ENCODE measurements around the gene ITPRIPL2. TPM values are rescaled to one million over a fixed set of nuclear protein-coding genes. Genes with fewer than 3 reads are reported as not detected.

Gene ITPRIPL2
- polyA plus RNA-seq, 6 donors from 2014 or later, result 0.27 to 0.95 (median 0.58) TPM; not detected in 1

- Mint-ChIP-seq H3K9me3 (peaks cover 0 to 14% (median 7%) of the 10 kb centered on the region in 7 donors), H3K4me3 (no peak overlapping the region), H3K4me1 (no peaks in the 10 kb centered on the region), H3K36me3 (no peaks in the 10 kb centered on the region), H3K27me3 (peaks cover 16 to 28% (median 27%) of the 10 kb centered on the region in 3 donors), H3K27ac (no peak overlapping the region)
- DNase-seq (no peak), ATAC-seq (ENCODE audit: low read depth in 2 of 2) (no peak)
Measured at GRCh38 chr16:19147126-19147525, 33.4 kb downstream of the ITPRIPL2 start.

DNA sequence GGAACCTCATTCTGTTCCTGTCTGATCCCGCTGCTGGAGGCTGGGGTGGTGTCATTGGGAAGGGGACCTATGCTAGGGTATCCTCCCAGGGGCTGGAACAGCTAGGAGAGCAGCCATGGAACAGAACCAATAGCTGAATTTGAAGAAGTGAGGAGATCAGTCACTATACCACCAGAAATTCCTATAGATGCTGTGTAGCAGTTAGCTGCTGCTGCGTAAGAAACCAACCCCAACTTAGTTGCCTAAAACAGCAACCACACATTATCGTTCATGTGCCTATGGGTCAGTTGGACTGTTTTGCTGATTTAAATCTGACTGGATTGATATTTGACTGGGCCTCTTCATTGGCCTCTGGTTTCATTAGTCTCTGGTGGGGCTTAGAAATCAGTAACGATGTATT lies 33.9 kb downstream of the ITPRIPL2 start:
- H3K4me3 Mint-ChIP-seq, result no peak overlapping the region
- H3K27ac Mint-ChIP-seq, result no peak overlapping the region
- no peaks in the 10 kb centered on the region for H3K36me3 Mint-ChIP-seq
- H3K27me3 Mint-ChIP-seq, result peaks cover 16 to 28% (median 24%) of the 10 kb centered on the region in 3 donors
- no peaks in the 10 kb centered on the region for H3K4me1 Mint-ChIP-seq
- H3K9me3 Mint-ChIP-seq, result peaks cover 0 to 14% (median 7%) of the 10 kb centered on the region in 7 donors
- DNase-seq (no peak), ATAC-seq (ENCODE audit: low read depth in 2 of 2) (no peak)

DNA sequence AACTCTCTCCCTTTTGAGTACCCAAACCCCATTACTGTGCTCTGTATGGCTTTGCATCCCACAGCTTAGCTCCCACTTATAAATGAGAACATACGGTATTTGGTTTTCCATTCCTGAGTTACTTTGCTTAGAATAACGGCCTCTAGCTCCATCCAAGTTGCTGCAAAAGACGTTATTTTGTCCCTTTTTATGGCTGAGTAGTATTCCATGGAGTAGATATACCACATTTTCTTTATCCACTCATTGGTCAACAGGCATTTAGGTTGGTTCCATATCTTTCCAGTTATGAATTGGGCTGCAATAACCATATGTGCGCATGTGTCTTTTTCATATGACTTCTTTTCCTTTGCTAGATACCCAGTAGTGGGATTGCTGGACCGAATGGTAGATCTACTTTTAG lies 34.4 kb downstream of the ITPRIPL2 start:
- no peak overlapping the region for H3K4me3 Mint-ChIP-seq
- peaks cover 16 to 30% (median 26%) of the 10 kb centered on the region in 3 donors for H3K27me3 Mint-ChIP-seq
- DNase-seq, result no peak
- no peaks in the 10 kb centered on the region for H3K36me3 Mint-ChIP-seq
- H3K9me3 Mint-ChIP-seq, result peaks cover 0 to 14% (median 8%) of the 10 kb centered on the region in 7 donors
- H3K27ac Mint-ChIP-seq, result no peak overlapping the region
- ATAC-seq (ENCODE audit: low read depth in 2 of 2), result no peak
- H3K4me1 Mint-ChIP-seq, result no peaks in the 10 kb centered on the region

DNA sequence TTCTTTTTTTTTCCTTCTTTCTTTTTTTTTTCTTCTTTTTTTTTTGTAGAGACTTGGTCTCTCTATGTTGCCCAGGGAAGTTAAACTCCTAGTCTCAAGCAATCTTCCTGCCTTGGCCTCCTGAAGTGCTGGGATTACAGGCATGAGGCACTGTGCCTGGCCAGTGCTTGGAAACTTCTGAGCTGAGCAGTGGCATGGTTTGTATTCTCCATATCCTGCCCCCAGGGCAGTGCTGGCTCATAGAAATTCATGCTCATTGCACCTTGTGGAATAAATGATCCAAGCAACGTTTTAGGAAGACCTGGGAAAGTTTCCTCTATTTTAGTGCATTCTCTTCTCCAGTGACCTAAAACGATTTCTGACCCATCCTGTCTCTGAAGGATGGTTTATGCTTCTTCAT lies 37.5 kb downstream of the ITPRIPL2 start:
- Mint-ChIP-seq H3K36me3 (peaks cover 0 to 5% of the 10 kb centered on the region in 2 donors), H3K27ac (no peak overlapping the region), H3K4me1 (no peaks in the 10 kb centered on the region), H3K9me3 (peaks cover 3 to 24% (median 14%) of the 10 kb centered on the region in 7 donors), H3K27me3 (peaks cover 21 to 24% (median 22%) of the 10 kb centered on the region in 3 donors), H3K4me3 (no peak overlapping the region)
- DNase-seq (no peak), ATAC-seq (ENCODE audit: low read depth in 2 of 2) (no peak)

DNA sequence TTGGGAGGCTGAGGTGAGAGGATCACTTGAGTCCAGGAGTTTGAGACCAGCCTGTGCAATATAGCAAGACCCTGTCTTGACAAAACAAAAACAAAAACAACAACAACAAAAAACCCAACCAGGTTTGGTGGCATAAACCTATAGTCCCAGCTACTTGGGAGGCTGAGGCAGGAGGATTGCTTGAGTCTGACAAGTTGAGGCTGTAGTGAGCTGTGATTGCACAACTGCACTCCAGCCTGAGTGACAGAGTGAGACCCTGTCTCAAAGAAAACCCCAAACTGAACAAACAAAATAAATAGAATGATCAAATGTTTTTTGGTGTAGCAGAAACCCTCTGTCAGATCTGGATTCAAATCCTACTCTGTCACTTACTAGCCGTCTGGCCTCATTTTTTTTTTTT lies 38.3 kb downstream of the ITPRIPL2 start:
- Mint-ChIP-seq H3K36me3 (peaks cover 0 to 9% of the 10 kb centered on the region in 2 donors), H3K4me1 (no peaks in the 10 kb centered on the region), H3K4me3 (no peak overlapping the region), H3K9me3 (peaks cover 7 to 29% (median 16%) of the 10 kb centered on the region in 7 donors), H3K27ac (no peak overlapping the region), H3K27me3 (peaks cover 22 to 26% (median 22%) of the 10 kb centered on the region in 3 donors)
- ATAC-seq (ENCODE audit: low read depth in 2 of 2) (no peak), DNase-seq (no peak)

DNA sequence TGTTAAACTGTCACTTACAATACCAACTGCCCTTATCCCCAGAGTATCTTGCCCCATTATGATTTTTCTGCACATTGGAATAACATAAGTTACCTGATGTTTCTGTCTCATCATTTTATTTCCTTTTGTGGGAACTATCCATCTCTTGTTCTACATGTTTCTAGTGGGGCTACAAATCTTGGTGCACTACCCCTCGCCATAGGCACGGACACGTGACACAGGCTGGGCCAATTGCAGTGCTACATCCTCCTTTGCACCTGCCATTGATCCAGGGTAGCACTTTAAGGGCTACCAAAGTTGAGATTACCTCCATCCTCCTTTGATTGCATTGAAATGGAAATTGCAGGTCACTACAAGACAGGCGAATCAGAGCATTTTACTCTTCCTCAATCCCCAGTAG lies 40.1 kb downstream of the ITPRIPL2 start:
- no peak for DNase-seq
- Mint-ChIP-seq H3K4me3 (no peak overlapping the region), H3K9me3 (peaks cover 4 to 15% (median 9%) of the 10 kb centered on the region in 7 donors), H3K4me1 (no peaks in the 10 kb centered on the region), H3K27ac (no peak overlapping the region), H3K36me3 (peaks cover 0 to 9% of the 10 kb centered on the region in 2 donors), H3K27me3 (peaks cover 17 to 22% (median 19%) of the 10 kb centered on the region in 3 donors)
- ATAC-seq (ENCODE audit: low read depth in 2 of 2), result no peak

- no peaks in the 10 kb centered on the region for H3K4me1 Mint-ChIP-seq
- H3K27me3 Mint-ChIP-seq, result peaks cover 6 to 12% (median 8%) of the 10 kb centered on the region in 3 donors
- H3K9me3 Mint-ChIP-seq, result peaks cover 3 to 9% (median 6%) of the 10 kb centered on the region in 7 donors
- H3K36me3 Mint-ChIP-seq, result peaks cover 5 to 7% of the 10 kb centered on the region in 2 donors
- DNase-seq, result no peak
- no peak for ATAC-seq (ENCODE audit: low read depth in 2 of 2)
- H3K27ac Mint-ChIP-seq, result no peak overlapping the region
- no peak overlapping the region for H3K4me3 Mint-ChIP-seq
Measured at GRCh38 chr16:19162085-19162484, 48.3 kb downstream of the ITPRIPL2 start.

DNA sequence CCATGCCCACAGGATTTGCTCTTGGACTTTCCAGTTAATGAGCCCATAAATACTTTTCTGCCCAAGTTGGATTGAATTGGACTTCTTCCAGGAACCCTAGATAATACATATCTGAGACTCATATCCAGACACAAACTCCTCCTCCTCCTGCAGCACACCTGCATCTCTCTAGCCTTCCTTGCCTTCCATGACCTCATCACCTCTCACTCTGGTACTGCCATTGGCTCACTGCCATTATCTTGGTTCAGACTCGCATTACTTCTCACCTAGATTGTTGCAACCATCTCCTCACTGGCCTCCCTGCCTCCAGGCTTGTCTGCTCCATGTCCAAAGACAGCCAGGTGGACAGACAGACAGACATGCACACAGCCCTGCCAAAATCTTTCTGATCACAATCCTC lies 49.5 kb downstream of the ITPRIPL2 start:
- no peak overlapping the region for H3K27ac Mint-ChIP-seq
- ATAC-seq (ENCODE audit: low read depth in 2 of 2), result no peak
- H3K4me3 Mint-ChIP-seq, result no peak overlapping the region
- DNase-seq, result no peak
- H3K4me1 Mint-ChIP-seq, result no peaks in the 10 kb centered on the region
- H3K27me3 Mint-ChIP-seq, result peaks cover 6 to 12% (median 8%) of the 10 kb centered on the region in 3 donors
- H3K9me3 Mint-ChIP-seq, result peaks cover 3 to 9% (median 6%) of the 10 kb centered on the region in 7 donors
- peaks cover 5 to 7% of the 10 kb centered on the region in 2 donors for H3K36me3 Mint-ChIP-seq

DNA sequence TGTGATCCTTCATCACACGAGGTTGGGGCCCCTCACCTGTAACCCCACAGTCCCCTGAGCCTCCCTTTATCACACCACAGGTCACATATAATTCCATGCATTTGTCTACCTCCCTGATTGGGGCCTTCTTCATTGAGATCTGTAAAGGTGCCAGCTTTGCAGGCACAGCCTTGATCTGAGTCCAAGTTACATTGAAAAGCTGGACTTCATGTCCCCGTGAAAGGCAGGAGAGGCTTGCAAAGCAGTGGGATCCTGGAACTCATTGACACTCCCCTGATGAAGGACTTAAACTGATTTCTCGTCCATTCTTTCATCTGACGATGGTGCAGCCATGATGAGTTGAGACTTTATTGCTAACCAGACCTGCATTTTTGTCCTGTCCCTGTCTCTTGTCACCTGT lies 50.5 kb downstream of the ITPRIPL2 start:
- DNase-seq, result no peak
- peak overlapping the region in 1 of 6 donors; percentile 10 for H3K27ac Mint-ChIP-seq
- H3K27me3 Mint-ChIP-seq, result peaks cover 7 to 8% (median 7%) of the 10 kb centered on the region in 3 donors
- H3K9me3 Mint-ChIP-seq, result peaks cover 3 to 9% (median 6%) of the 10 kb centered on the region in 7 donors
- peaks cover 5 to 7% of the 10 kb centered on the region in 2 donors for H3K36me3 Mint-ChIP-seq
- H3K4me1 Mint-ChIP-seq, result peaks cover 0 to 2% (median 0%) of the 10 kb centered on the region in 3 donors
- ATAC-seq (ENCODE audit: low read depth in 2 of 2), result no peak
- peak overlapping the region in 2 of 8 donors; percentile 3 to 31 for H3K4me3 Mint-ChIP-seq

- no peak overlapping the region for H3K27ac Mint-ChIP-seq
- H3K4me3 Mint-ChIP-seq, result peak overlapping the region in 2 of 8 donors; percentile 3 to 10
- H3K27me3 Mint-ChIP-seq, result peaks cover 6 to 12% (median 8%) of the 10 kb centered on the region in 3 donors
- no peak for DNase-seq
- ATAC-seq (ENCODE audit: low read depth in 2 of 2), result no peak
- peaks cover 0 to 10% (median 3%) of the 10 kb centered on the region in 3 donors for H3K4me1 Mint-ChIP-seq
- peaks cover 3 to 9% (median 6%) of the 10 kb centered on the region in 7 donors for H3K9me3 Mint-ChIP-seq
- peaks cover 5 to 7% of the 10 kb centered on the region in 2 donors for H3K36me3 Mint-ChIP-seq
Measured at GRCh38 chr16:19165101-19165500, 51.3 kb downstream of the ITPRIPL2 start.

DNA sequence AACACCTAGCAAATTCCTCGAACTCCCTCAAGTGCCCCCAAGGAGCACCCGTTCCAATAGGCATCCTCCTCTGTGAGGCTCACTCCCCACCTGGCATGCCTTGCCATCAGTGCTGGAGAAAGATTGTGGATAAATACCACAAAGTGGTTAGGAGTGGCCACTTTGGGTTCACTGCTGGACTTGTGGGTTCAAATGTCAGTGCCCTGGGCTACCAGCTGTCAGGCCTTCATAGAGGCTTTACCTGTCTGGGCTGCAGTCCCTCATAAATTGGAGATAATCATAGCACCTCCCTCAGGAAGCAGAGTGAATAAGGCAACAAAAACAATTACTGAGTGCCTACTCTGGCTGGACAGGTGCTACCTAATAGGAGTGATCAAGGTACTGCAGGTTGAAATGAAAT lies 52.7 kb downstream of the ITPRIPL2 start:
- Mint-ChIP-seq H3K4me1 (peaks cover 0 to 24% (median 7%) of the 10 kb centered on the region in 3 donors), H3K9me3 (peaks cover 3 to 9% (median 8%) of the 10 kb centered on the region in 7 donors), H3K27me3 (peaks cover 6 to 17% (median 8%) of the 10 kb centered on the region in 3 donors), H3K27ac (peak overlapping the region in 1 of 6 donors; percentile 2), H3K36me3 (peaks cover 5 to 7% of the 10 kb centered on the region in 2 donors), H3K4me3 (peak overlapping the region in 2 of 8 donors; percentile 4 to 65)
- DNase-seq (no peak), ATAC-seq (ENCODE audit: low read depth in 2 of 2) (no peak)

- Mint-ChIP-seq H3K4me3 (peak within 1 kb of the TSS; percentile 65 to 95 (median 84)), H3K4me1 (peaks cover 0 to 33% (median 7%) of the 10 kb centered on the region in 3 donors), H3K36me3 (peaks cover 5 to 7% of the 10 kb centered on the region in 2 donors), H3K27ac (peak within 1 kb of the TSS in 3 of 6 donors; percentile 38 to 83 (median 47)), H3K27me3 (peaks cover 6 to 17% (median 8%) of the 10 kb centered on the region in 3 donors), H3K9me3 (peaks cover 3 to 9% (median 8%) of the 10 kb centered on the region in 7 donors)
- ATAC-seq (ENCODE audit: low read depth in 2 of 2) (peak; percentile 88 to 90), DNase-seq (peak; percentile 69)
Measured at GRCh38 chr16:19167710-19168370, 54.1 kb downstream of the ITPRIPL2 start, which contains the start of gene SYT17. Gene SYT17, plus strand, starts transcription at chr16:19168240. Its CDS starts 407 bp downstream, at chr16:19168647.

GRCh38 chr16:19168371-19169081 lies 54.8 kb downstream of the ITPRIPL2 start:
- peak; percentile 27 for DNase-seq
- peaks cover 0 to 36% (median 7%) of the 10 kb centered on the region in 3 donors for H3K4me1 Mint-ChIP-seq
- H3K27me3 Mint-ChIP-seq, result peaks cover 0 to 20% (median 1%) of the 10 kb centered on the region in 3 donors
- peaks cover under 1 to 2% (median under 1%) of the 10 kb centered on the region in 7 donors for H3K9me3 Mint-ChIP-seq
- peak overlapping the region; percentile 65 to 95 (median 82) for H3K4me3 Mint-ChIP-seq
- H3K27ac Mint-ChIP-seq, result peak overlapping the region in 2 of 6 donors; percentile 19 to 47
- ATAC-seq (ENCODE audit: low read depth in 2 of 2), result peak; percentile 17 to 29
- peaks cover 0 to 1% of the 10 kb centered on the region in 2 donors for H3K36me3 Mint-ChIP-seq
